PC-9 (cell line): ENCODE data around the gene STUM. TPM values are rescaled to one million over a fixed set of nuclear protein-coding genes. Genes with fewer than 3 reads are reported as not detected.

Experiments
- BruUV-seq: library from RNA; stranded (reverse); fragments of 400-500 nt; replicated peaks from 2 replicates; lab custom pipeline; 2021; lab: Mats Ljungman, UMichigan
- CTCF ChIA-PET: fragments of 300-600 bp; sonication (Branson Sonifier 250); formaldehyde crosslinking; loops from one replicate; lab custom pipeline; 2022; ENCODE audit warnings: antibody characterized with exemption; lab: Charles Lee
- POLR2A ChIA-PET: fragments of 300-600 bp; sonication (Branson Sonifier 250); formaldehyde crosslinking; loops from one replicate; lab custom pipeline; 2022; ENCODE audit warnings: antibody characterized with exemption; ENCODE audit not compliant: unreplicated experiment; lab: Charles Lee
- DNase-seq, 2 experiments: peaks; one replicate each; pipeline versions ENCODE4 v3.0.0 to v3.0.0-alpha.2; 2015 to 2022; ENCODE audit warnings: mixed read lengths in 1 of 2
- H2AFZ ChIP-seq: fragments of 200-600 bp; sonication (generic); 2 replicates; pipeline ENCODE4 v1.8.1; 2017; ENCODE audit warnings: antibody characterized with exemption
- H3F3A ChIP-seq: fragments of 200-600 bp; sonication (generic); 2 replicates; pipeline ENCODE4 v1.8.1; 2017; ENCODE audit warnings: antibody characterized with exemption, mild to moderate bottlenecking, low read depth; ENCODE audit not compliant: insufficient read depth
- H3K27ac ChIP-seq: fragments of 200-600 bp; sonication (generic); 2 replicates; pipeline ENCODE4 v1.6.1; 2016; ENCODE audit warnings: mixed run types
- H3K27me3 ChIP-seq: fragments of 200-600 bp; sonication (generic); 2 replicates; pipeline ENCODE4 v1.6.1; 2016; ENCODE audit warnings: low read depth, mixed run types; ENCODE audit not compliant: insufficient read depth
- H3K36me3 ChIP-seq: fragments of 200-600 bp; sonication (generic); 2 replicates; pipeline ENCODE4 v1.6.1; 2016; ENCODE audit warnings: low read depth, mixed run types
- H3K4me1 ChIP-seq: fragments of 200-600 bp; sonication (generic); replicated peaks from 2 replicates; pipeline ENCODE4 v1.6.1; 2016; ENCODE audit warnings: mixed run types; ENCODE audit not compliant: insufficient read depth
- H3K4me2 ChIP-seq: fragments of 200-600 bp; sonication (generic); 2 replicates; pipeline ENCODE4 v1.6.1; 2017; ENCODE audit warnings: mixed run types
- H3K4me3 ChIP-seq: fragments of 200-600 bp; sonication (generic); 2 replicates; pipeline ENCODE4 v1.6.1; 2016; ENCODE audit warnings: mixed run types
- H3K79me2 ChIP-seq: fragments of 200-600 bp; sonication (generic); 2 replicates; pipeline ENCODE4 v1.6.1; 2017; ENCODE audit warnings: low read depth, mixed run types
- H3K9me2 ChIP-seq: fragments of 200-600 bp; sonication (generic); 2 replicates; pipeline ENCODE4 v1.8.1; 2017; ENCODE audit warnings: mild to moderate bottlenecking; ENCODE audit not compliant: insufficient read depth
- H3K9me3 ChIP-seq: fragments of 200-600 bp; sonication (generic); 2 replicates; pipeline ENCODE4 v1.8.1; 2016; ENCODE audit warnings: low read depth; ENCODE audit not compliant: insufficient read depth
- H4K20me1 ChIP-seq: fragments of 200-600 bp; sonication (generic); 2 replicates; pipeline ENCODE4 v1.8.1; 2017; ENCODE audit not compliant: insufficient read depth
- EZH2 ChIP-seq: fragments of 200-600 bp; sonication (generic); IDR thresholded peaks from 2 replicates; pipeline ENCODE4 v1.8.0; 2017; ENCODE audit warnings: antibody characterized with exemption, low read depth
- intact Hi-C: fragments of 100-400 bp; cut with micrococcal nuclease; formaldehyde crosslinking; loops from one replicate; pipeline ENCODE4 v1.10.0; 2022; ENCODE audit not compliant: unreplicated experiment
- total RNA-seq: library from RNA; stranded (reverse); gene quantifications from 2 replicates; pipeline ENCODE4 v1.2.3, GENCODE V29; 2021
- TF ChIP-seq, protein P1 (sequence below): fragments of 200-600 bp; sonication (generic); conservative IDR thresholded peaks from 2 replicates; pipeline ENCODE4 v1.6.1; 2017; ENCODE audit warnings: mixed run types, antibody characterized with exemption, mild to moderate bottlenecking, moderate library complexity

Gene STUM
- total RNA-seq, 1 experiment from 2014 or later = not detected

DNA sequence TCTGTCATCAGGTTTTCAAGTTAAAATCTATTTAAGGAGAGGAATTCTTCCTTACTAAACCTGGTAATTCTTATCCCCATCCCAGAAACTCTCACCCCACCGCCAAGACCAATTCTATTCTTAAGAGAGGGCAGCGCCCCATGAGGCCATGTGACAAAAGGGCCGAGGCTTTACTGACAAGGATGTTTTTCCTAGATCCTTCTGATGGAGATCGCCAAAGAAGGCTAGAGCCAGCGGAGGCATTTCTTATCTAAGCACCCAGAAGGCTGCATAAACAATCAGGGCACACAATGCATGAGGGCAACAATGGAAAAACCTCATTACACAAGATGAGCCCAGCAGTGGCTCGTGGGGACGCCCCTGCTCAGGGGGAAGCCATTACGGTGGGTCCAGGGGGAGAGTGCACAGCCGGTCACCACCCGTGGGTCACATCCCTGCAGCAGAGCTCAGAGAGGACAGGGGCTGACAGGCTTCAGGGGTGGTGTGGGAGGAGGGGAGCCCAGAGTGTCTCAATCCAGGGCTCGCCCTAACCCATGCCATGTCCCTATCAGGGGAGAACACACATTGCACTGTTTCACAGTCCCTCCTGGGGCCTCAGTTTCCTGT, 101.8 kb downstream of the STUM start:
- intact Hi-C loops = no loop called here
- no TSS peak for BruUV-seq

DNA sequence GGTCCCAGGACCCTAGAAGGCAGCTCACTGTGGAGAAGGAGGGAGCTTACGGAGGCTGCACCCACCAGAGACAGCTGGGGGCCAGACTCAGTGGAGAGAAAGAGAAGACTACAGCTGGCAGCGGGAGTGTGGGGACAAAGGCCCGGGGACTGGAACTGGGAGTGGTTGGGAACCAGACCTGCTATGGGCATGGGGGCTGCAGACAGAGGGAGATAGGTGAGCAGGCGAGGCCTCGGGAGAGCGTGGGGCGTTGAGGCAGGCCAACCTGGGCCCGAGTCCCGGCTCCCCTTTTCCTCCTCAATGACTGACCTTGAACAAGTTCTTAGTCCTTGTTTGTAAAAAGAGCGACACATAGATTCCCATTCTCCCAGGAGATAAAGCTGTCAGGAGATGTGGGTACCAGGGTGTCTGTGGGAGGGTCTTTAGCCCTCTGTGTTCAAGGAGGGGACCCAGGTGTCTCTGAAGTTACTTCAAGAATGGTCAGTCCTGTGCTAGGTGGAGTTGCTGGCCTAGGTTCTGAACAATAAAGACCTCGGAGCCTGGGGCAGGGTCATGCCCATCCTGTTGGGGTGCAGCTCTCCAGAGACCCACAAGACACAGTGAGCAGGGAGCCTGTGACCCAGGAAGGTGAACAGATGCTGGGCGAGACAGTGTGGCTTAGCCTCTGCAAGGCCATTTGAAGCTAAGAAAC, 102.6 kb downstream of the STUM start:
- H3K9me3 ChIP-seq = no peaks in the 10 kb centered on the region
- ChIA-PET POLR2A (interaction anchor here (0.6 to 0.7 kb wide), 2 partner anchors 549 to 716 kb away, joined by 3 to 6 read pairs; no protein-coding TSS in a partner anchor), CTCF (no interaction called here)
- no peaks in the 10 kb centered on the region for H3K36me3 ChIP-seq
- DNase-seq = no peak
- no peaks in the 10 kb centered on the region for H3K9me2 ChIP-seq
- H3K4me1 ChIP-seq = peaks cover 8% of the 10 kb centered on the region
- no TSS peak for BruUV-seq
- H3K27ac ChIP-seq = no peak overlapping the region
- peaks cover 6% of the 10 kb centered on the region; the same call in 1 of the 2 replicates for H3F3A ChIP-seq
- no peak overlapping the region for H3K4me3 ChIP-seq
- H3K79me2 ChIP-seq = no peaks in the 10 kb centered on the region
- H3K4me2 ChIP-seq = no peak overlapping the region
- H4K20me1 ChIP-seq = no peaks in the 10 kb centered on the region
- H3K27me3 ChIP-seq = no peaks in the 10 kb centered on the region
- H2AFZ ChIP-seq = no peak overlapping the region
- intact Hi-C loops = no loop called here
- no peak for TF ChIP-seq EZH2
- TF ChIP-seq, protein P1, sequence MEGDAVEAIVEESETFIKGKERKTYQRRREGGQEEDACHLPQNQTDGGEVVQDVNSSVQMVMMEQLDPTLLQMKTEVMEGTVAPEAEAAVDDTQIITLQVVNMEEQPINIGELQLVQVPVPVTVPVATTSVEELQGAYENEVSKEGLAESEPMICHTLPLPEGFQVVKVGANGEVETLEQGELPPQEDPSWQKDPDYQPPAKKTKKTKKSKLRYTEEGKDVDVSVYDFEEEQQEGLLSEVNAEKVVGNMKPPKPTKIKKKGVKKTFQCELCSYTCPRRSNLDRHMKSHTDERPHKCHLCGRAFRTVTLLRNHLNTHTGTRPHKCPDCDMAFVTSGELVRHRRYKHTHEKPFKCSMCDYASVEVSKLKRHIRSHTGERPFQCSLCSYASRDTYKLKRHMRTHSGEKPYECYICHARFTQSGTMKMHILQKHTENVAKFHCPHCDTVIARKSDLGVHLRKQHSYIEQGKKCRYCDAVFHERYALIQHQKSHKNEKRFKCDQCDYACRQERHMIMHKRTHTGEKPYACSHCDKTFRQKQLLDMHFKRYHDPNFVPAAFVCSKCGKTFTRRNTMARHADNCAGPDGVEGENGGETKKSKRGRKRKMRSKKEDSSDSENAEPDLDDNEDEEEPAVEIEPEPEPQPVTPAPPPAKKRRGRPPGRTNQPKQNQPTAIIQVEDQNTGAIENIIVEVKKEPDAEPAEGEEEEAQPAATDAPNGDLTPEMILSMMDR = no peak

More for the DNA sequence above, 101.8 kb downstream of the STUM start:
- Histone ChIP-seq H3K79me2 (no peaks in the 10 kb centered on the region), H3K4me2 (no peak overlapping the region), H3K36me3 (no peaks in the 10 kb centered on the region), H3K27me3 (no peaks in the 10 kb centered on the region), H3K9me3 (no peaks in the 10 kb centered on the region), H2AFZ (no peak overlapping the region), H3K4me3 (no peak overlapping the region), H4K20me1 (no peaks in the 10 kb centered on the region), H3K4me1 (peaks cover 17% of the 10 kb centered on the region), H3K9me2 (no peaks in the 10 kb centered on the region), H3K27ac (no peak overlapping the region), H3F3A (peaks cover 14% of the 10 kb centered on the region; the same call in 1 of the 2 replicates)
- POLR2A ChIA-PET = no interaction called here
- DNase-seq = no peak
- TF ChIP-seq, protein P1 = no peak
- no peak for TF ChIP-seq EZH2
- CTCF ChIA-PET = no interaction called here

DNA sequence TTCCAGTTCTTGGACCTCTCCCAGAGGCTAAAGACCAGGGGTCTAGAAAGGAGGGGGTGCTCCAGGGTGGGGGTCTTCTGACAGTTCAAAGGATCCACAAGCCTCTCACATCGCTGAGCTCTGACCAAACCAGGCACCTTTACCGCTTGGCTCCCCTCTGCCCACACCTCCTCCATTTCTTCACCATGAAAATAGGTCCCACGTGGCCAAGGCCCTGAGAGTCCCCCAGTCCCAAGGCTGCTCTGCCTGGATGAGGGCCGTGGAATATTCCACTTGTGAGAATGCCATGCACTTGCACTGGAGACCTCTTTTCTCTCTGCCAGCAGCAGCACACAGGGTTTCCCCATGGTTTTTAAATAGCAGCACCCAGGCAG, 103.2 kb downstream of the STUM start:
- Histone ChIP-seq H3K4me2 (no peak overlapping the region), H2AFZ (no peak overlapping the region), H3K27ac (no peak overlapping the region), H3K9me2 (no peaks in the 10 kb centered on the region), H3F3A (0 out of 2 replicates have a peak, but pooled peaks cover 3% of the 10 kb centered on the region), H3K79me2 (no peaks in the 10 kb centered on the region), H3K4me3 (no peak overlapping the region), H3K4me1 (peaks cover 3% of the 10 kb centered on the region), H3K9me3 (no peaks in the 10 kb centered on the region), H3K36me3 (no peaks in the 10 kb centered on the region), H4K20me1 (no peaks in the 10 kb centered on the region), H3K27me3 (no peaks in the 10 kb centered on the region)
- DNase-seq = no peak
- intact Hi-C loops = no loop called here
- no TSS peak for BruUV-seq
- CTCF ChIA-PET = no interaction called here
- no peak for TF ChIP-seq EZH2
- TF ChIP-seq, protein P1 = no peak
- POLR2A ChIA-PET = interaction anchor here (0.7 kb wide), 1 partner anchor 549 kb away, joined by 3 read pairs; no protein-coding TSS in a partner anchor
